Vagina (tissue), 2 donors: ENCODE measurements around the gene LLCFC1. TPM values are rescaled to one million over a fixed set of nuclear protein-coding genes. Genes with fewer than 3 reads are reported as not detected.

ENCODE experiments used
- DNase-seq, 2 donors: peaks; one replicate each; pipeline ENCODE4 v3.0.0-alpha.2; 2017; ENCODE audit errors: extremely low spot score in 2 of 2
- H3K27ac ChIP-seq: fragments of 200-600 bp; sonication (generic); one replicate; pipeline ENCODE4 v1.5.1; 2019
- H3K27me3 ChIP-seq: fragments of 200-600 bp; sonication (generic); one replicate; pipeline ENCODE4 v1.5.1; 2019
- H3K36me3 ChIP-seq, 2 donors: fragments of 200-600 bp; sonication (generic); one replicate each; pipeline ENCODE4 v1.5.1; 2017 to 2019
- H3K4me1 ChIP-seq: fragments of 200-600 bp; sonication (generic); one replicate; pipeline ENCODE4 v1.5.1; 2019
- H3K4me3 ChIP-seq, 2 donors: fragments of 200-600 bp; sonication (generic); 1 replicate in 1 of 2; 2 replicates in 1 of 2; pipeline ENCODE4 v1.5.1; 2016 to 2019
- H3K9me3 ChIP-seq: fragments of 200-600 bp; sonication (generic); one replicate; pipeline ENCODE4 v1.5.1; 2019
- CTCF ChIP-seq, 3 experiments: fragments of 450-650 bp in 2 of 3; fragments of 200-600 bp in 1 of 3; sonication (generic) in 1 of 3; IDR thresholded peaks; one replicate each; pipeline ENCODE4 v1.5.1; 2017 to 2019; ENCODE audit warnings: antibody characterized with exemption in 3 of 3, mild to moderate bottlenecking in 2 of 3, moderate library complexity in 2 of 3
- POLR2A ChIP-seq, 2 donors: fragments of 450-650 bp; IDR thresholded peaks; one replicate each; pipeline ENCODE4 v1.6.1; 2017; ENCODE audit warnings: antibody characterized with exemption in 2 of 2, mild to moderate bottlenecking in 2 of 2, moderate library complexity in 2 of 2
- POLR2AphosphoS5 ChIP-seq, 2 donors: sonication (generic); formaldehyde crosslinking; IDR thresholded peaks; one replicate each; pipeline ENCODE4 v1.9.0; 2017; ENCODE audit warnings: antibody characterized with exemption in 2 of 2, mild to moderate bottlenecking in 2 of 2, low read depth in 1 of 2; ENCODE audit not compliant: insufficient read depth in 1 of 2
- intact Hi-C: fragments of 100-400 bp; cut with DNase I; formaldehyde crosslinking; loops from one replicate; pipeline ENCODE4 v1.15.1; 2023
- total RNA-seq: library from RNA; depleted of rRNA; stranded (reverse); fragments of >200 nt; gene quantifications from one replicate; pipeline ENCODE4 v1.2.3, GENCODE V29; 2016

The LLCFC1 gene
- total RNA-seq, 1 donor from 2014 or later, result not detected

- Histone ChIP-seq H3K27me3 (no peaks in the 10 kb centered on the region), H3K4me3 (no peak overlapping the region), H3K36me3 (no peaks in the 10 kb centered on the region), H3K27ac (no peak overlapping the region), H3K9me3 (no peaks in the 10 kb centered on the region), H3K4me1 (no peaks in the 10 kb centered on the region)
- TF ChIP-seq CTCF (IDR thresholded peaks at IDR 0.05) (no peak), POLR2AphosphoS5 (IDR thresholded peaks at IDR 0.05; ENCODE audit: insufficient read depth in 1 of 2, low read depth in 1 of 2) (no peak), POLR2A (IDR thresholded peaks at IDR 0.05) (no peak)
- intact Hi-C loops, result no loop called here
- peak; percentile 49 to 77 for DNase-seq
Measured at GRCh38 chr7:142925413-142925812, 13.9 kb upstream of the LLCFC1 start.

DNA sequence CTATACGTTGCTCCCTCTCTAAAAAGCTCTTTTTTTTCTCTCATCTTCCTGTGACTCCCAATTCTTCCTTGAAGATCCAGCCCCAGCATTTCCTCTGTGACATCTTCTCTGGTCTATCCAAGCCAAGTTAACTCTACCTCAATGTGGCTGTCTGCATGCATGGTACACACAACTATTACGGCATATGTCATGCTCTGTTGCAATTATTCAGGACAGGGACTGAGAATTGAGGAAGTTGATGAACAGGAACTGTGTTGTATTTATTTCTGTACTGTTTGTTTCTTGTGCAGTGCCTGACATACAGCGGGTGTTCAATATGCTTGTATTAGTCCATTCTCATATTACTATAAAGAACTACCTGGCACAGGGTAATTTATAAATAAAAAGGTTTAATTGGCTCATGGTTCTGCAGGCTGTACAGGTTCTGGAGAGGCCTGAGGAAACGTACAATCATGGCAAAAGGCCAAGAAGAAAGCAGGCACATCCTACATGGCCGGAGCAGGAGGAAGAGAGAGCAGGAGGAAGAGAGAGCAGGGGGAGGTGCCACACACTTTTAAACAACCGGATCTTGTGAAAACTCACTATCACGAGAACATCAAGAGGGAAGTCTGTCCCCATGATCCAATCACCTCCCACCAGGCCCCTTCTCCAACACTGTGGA is 12.1 kb upstream of the LLCFC1 start:
- no peak for TF ChIP-seq CTCF (IDR thresholded peaks at IDR 0.05)
- no peak for TF ChIP-seq POLR2AphosphoS5 (IDR thresholded peaks at IDR 0.05; ENCODE audit: insufficient read depth in 1 of 2, low read depth in 1 of 2)
- no peak for TF ChIP-seq POLR2A (IDR thresholded peaks at IDR 0.05)
- Histone ChIP-seq H3K4me3 (no peak overlapping the region), H3K27ac (no peak overlapping the region), H3K27me3 (no peaks in the 10 kb centered on the region), H3K4me1 (no peaks in the 10 kb centered on the region), H3K36me3 (no peaks in the 10 kb centered on the region), H3K9me3 (no peaks in the 10 kb centered on the region)
- DNase-seq, result no peak
- intact Hi-C loops, result no loop called here

GRCh38 chr7:142927949-142928348 is 11.3 kb upstream of the LLCFC1 start:
- peak; percentile 55 to 64 for DNase-seq
- no peaks in the 10 kb centered on the region for H3K36me3 ChIP-seq
- intact Hi-C loops, result no loop called here

GRCh38 chr7:142930126-142930730 is 9.1 kb upstream of the LLCFC1 start:
- no peak overlapping the region for H3K4me3 ChIP-seq
- H3K36me3 ChIP-seq, result no peaks in the 10 kb centered on the region
- H3K4me1 ChIP-seq, result no peaks in the 10 kb centered on the region
- intact Hi-C loops, result no loop called here
- DNase-seq, result peak in 1 of 2 donors; percentile 70
- no peak overlapping the region for H3K27ac ChIP-seq
- H3K9me3 ChIP-seq, result no peaks in the 10 kb centered on the region
- H3K27me3 ChIP-seq, result no peaks in the 10 kb centered on the region
- TF ChIP-seq POLR2A (IDR thresholded peaks at IDR 0.05) (no peak), POLR2AphosphoS5 (IDR thresholded peaks at IDR 0.05; ENCODE audit: insufficient read depth in 1 of 2, low read depth in 1 of 2) (no peak), CTCF (IDR thresholded peaks at IDR 0.05) (no peak)

More at GRCh38 chr7:142927949-142928348, 11.3 kb upstream of the LLCFC1 start:
- Histone ChIP-seq H3K27ac (no peak overlapping the region), H3K27me3 (no peaks in the 10 kb centered on the region), H3K4me1 (no peaks in the 10 kb centered on the region), H3K4me3 (no peak overlapping the region), H3K9me3 (no peaks in the 10 kb centered on the region)
- TF ChIP-seq CTCF (IDR thresholded peaks at IDR 0.05) (no peak), POLR2AphosphoS5 (IDR thresholded peaks at IDR 0.05; ENCODE audit: insufficient read depth in 1 of 2, low read depth in 1 of 2) (no peak), POLR2A (IDR thresholded peaks at IDR 0.05) (no peak)
